ENCODE data around the gene ZNF862. TPM values are rescaled to one million over a fixed set of nuclear protein-coding genes. Genes with fewer than 3 reads are reported as not detected.
A peak's percentile ranks its signal among the peaks of the same experiment; 100 is the strongest.

Gene ZNF862
- polyA plus RNA-seq, 1 of the 3 experiments (the other 2 are of a cell fraction), result 17.3 TPM

DNA sequence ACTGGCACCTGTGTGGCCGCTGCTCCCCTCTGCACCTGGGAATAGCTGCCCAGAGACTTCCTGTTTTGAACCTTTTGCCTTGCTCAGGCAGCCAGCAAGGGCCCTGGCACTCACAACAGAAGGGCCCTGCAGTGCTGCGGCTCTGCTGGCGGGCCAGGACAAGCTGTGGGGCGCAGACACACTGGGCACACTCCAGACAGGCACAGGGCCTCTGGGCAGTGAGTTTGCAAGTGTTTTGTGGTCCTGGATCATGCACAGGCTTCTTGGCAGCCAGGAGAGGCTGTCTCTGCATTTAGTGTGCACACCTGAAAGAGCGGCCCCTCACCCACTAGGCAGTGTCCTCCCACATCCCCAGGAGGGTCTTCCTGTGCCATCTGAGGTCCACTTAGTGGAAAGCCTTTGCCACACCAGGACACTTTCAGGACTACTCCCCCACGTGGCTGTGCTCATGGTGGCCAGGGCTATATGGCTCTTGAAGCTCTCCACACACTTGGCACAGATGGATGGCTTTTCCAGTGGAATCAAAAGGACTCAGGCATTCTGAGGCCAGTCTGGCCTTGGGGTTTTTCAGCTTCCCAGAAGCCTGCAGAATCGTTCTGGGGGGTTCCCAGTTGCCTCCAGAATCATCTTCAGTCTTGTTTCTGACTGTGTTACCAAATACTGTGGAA lies 30.6 kb downstream of the ZNF862 start:
- POLR2A ChIA-PET, result no interaction called here

More for the DNA sequence above, 30.6 kb downstream of the ZNF862 start:
- H4K20me1 ChIP-seq (ENCODE audit: insufficient read depth), result no peaks in the 10 kb centered on the region
- peaks cover 0 to 22% of the 10 kb centered on the region in 2 experiments for H3K36me3 ChIP-seq (replicated peaks in 1 of 2; ENCODE audit: control insufficient read depth in 1 of 2, insufficient read depth in 2 of 2, low read length in 1 of 2)
- H3K9ac ChIP-seq, result no peak overlapping the region
- no peaks in the 10 kb centered on the region for H3K27me3 ChIP-seq (ENCODE audit: insufficient read depth)
- H3K9me2 ChIP-seq, result no peaks in the 10 kb centered on the region
- TF ChIP-seq MAX (IDR thresholded peaks at IDR 0.05; ENCODE audit: low read depth) (no peak), REST (IDR thresholded peaks at IDR 0.05; ENCODE audit: low read depth, low read length) (no peak), EZH2phosphoT487 (IDR thresholded peaks at IDR 0.05; ENCODE audit: borderline replicate concordance, low read depth) (no peak), JUND (IDR thresholded peaks at IDR 0.05) (no peak), POLR2AphosphoS5 (IDR thresholded peaks at IDR 0.05; ENCODE audit: low read depth, low read length) (no peak), USF2 (IDR thresholded peaks at IDR 0.05; ENCODE audit: borderline replicate concordance, low read depth, low read length) (no peak)
- TF ChIP-seq, protein P1, sequence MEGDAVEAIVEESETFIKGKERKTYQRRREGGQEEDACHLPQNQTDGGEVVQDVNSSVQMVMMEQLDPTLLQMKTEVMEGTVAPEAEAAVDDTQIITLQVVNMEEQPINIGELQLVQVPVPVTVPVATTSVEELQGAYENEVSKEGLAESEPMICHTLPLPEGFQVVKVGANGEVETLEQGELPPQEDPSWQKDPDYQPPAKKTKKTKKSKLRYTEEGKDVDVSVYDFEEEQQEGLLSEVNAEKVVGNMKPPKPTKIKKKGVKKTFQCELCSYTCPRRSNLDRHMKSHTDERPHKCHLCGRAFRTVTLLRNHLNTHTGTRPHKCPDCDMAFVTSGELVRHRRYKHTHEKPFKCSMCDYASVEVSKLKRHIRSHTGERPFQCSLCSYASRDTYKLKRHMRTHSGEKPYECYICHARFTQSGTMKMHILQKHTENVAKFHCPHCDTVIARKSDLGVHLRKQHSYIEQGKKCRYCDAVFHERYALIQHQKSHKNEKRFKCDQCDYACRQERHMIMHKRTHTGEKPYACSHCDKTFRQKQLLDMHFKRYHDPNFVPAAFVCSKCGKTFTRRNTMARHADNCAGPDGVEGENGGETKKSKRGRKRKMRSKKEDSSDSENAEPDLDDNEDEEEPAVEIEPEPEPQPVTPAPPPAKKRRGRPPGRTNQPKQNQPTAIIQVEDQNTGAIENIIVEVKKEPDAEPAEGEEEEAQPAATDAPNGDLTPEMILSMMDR (IDR thresholded peaks at IDR 0.05), result no peak
- TF ChIP-seq, protein P2, sequence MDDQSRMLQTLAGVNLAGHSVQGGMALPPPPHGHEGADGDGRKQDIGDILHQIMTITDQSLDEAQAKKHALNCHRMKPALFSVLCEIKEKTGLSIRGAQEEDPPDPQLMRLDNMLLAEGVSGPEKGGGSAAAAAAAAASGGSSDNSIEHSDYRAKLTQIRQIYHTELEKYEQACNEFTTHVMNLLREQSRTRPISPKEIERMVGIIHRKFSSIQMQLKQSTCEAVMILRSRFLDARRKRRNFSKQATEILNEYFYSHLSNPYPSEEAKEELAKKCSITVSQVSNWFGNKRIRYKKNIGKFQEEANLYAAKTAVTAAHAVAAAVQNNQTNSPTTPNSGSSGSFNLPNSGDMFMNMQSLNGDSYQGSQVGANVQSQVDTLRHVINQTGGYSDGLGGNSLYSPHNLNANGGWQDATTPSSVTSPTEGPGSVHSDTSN (IDR thresholded peaks at IDR 0.05), result no peak
- no peaks in the 10 kb centered on the region for H3K9me3 ChIP-seq
- H3K27ac ChIP-seq (ENCODE audit: low read depth in 2 of 2, low read length in 1 of 2), result no peak overlapping the region
- no peak overlapping the region for H3K4me3 ChIP-seq (ENCODE audit: low read depth in 2 of 2, low read length in 1 of 2)
- peak; percentile 15 for DNase-seq
- no peak overlapping the region for H2AFZ ChIP-seq (ENCODE audit: low read depth)
- CTCF ChIA-PET, result interaction anchor here (1.1 to 2.0 kb wide), 3 partner anchors 15 to 19 kb away, joined by 3 to 6 read pairs (median 5); no protein-coding TSS in a partner anchor
- H3F3A ChIP-seq (replicated peaks; ENCODE audit: insufficient read depth), result peaks cover 12% of the 10 kb centered on the region
- WGBS (ENCODE audit: low lambda C conversion rate), result 40% methylated on average over 3 of the region's 7 CpGs
- H3K4me1 ChIP-seq (ENCODE audit: control insufficient read depth in 1 of 2, insufficient read depth in 2 of 2, low read depth in 1 of 2, low read length in 1 of 2), result peaks cover 0 to 9% of the 10 kb centered on the region in 2 experiments; a peak in 2 of 4 replicates
- no peak overlapping the region for H3K4me2 ChIP-seq
- no peaks in the 10 kb centered on the region for H3K79me2 ChIP-seq (ENCODE audit: insufficient read depth)
